ENCODE results near the gene BCAM.

DNA sequence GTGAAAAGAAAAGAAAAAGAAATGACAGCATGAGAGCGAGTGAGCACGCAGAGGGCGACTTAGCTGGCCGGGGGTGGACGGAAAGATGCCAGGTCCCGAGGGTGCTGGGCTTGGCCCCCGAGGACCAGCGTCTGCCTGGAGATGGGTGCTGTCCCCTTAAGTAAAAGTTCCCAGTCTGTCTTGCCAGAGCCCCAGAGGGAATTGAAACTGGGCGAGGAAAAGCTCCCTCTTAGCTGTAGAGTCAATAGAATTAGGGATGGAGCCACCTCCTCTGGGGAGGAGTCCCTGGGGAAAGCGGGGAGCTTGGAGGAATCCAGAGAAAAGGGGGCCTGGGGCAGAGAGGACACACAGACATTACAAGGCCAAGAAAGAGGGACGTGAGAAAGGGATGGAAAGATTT lies 13.3 kb downstream of the BCAM start:
- TF ChIP-seq ZNF639 (tag by site-specific recombination; IDR thresholded peaks at IDR 0.05) (no peak), PRDM10 (tag by site-specific recombination; IDR thresholded peaks at IDR 0.05) (no peak), ZNF274 (IDR thresholded peaks at IDR 0.05; ENCODE audit: low read length) (no peak), ZNF274 (tag by site-specific recombination; IDR thresholded peaks at IDR 0.05; ENCODE audit: borderline replicate concordance) (no peak), ZNF121 (tag by site-specific recombination; IDR thresholded peaks at IDR 0.05) (no peak), KLF10 (tag by site-specific recombination; IDR thresholded peaks at IDR 0.05) (no peak), ZBTB11 (tag by site-specific recombination; conservative IDR thresholded peaks at IDR 0.05; ENCODE audit: low read depth) (no peak), YY1 (tag by site-specific recombination; IDR thresholded peaks at IDR 0.05) (no peak), ZNF48 (tag by site-specific recombination; IDR thresholded peaks at IDR 0.05) (no peak)
- TF ChIP-seq, protein P1, sequence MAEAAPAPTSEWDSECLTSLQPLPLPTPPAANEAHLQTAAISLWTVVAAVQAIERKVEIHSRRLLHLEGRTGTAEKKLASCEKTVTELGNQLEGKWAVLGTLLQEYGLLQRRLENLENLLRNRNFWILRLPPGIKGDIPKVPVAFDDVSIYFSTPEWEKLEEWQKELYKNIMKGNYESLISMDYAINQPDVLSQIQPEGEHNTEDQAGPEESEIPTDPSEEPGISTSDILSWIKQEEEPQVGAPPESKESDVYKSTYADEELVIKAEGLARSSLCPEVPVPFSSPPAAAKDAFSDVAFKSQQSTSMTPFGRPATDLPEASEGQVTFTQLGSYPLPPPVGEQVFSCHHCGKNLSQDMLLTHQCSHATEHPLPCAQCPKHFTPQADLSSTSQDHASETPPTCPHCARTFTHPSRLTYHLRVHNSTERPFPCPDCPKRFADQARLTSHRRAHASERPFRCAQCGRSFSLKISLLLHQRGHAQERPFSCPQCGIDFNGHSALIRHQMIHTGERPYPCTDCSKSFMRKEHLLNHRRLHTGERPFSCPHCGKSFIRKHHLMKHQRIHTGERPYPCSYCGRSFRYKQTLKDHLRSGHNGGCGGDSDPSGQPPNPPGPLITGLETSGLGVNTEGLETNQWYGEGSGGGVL (tag by site-specific recombination; IDR thresholded peaks at IDR 0.05) = no peak
- TF ChIP-seq, protein P2, sequence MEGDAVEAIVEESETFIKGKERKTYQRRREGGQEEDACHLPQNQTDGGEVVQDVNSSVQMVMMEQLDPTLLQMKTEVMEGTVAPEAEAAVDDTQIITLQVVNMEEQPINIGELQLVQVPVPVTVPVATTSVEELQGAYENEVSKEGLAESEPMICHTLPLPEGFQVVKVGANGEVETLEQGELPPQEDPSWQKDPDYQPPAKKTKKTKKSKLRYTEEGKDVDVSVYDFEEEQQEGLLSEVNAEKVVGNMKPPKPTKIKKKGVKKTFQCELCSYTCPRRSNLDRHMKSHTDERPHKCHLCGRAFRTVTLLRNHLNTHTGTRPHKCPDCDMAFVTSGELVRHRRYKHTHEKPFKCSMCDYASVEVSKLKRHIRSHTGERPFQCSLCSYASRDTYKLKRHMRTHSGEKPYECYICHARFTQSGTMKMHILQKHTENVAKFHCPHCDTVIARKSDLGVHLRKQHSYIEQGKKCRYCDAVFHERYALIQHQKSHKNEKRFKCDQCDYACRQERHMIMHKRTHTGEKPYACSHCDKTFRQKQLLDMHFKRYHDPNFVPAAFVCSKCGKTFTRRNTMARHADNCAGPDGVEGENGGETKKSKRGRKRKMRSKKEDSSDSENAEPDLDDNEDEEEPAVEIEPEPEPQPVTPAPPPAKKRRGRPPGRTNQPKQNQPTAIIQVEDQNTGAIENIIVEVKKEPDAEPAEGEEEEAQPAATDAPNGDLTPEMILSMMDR (tag by site-specific recombination; IDR thresholded peaks at IDR 0.05) = no peak

Measured in HEK293 (cell line).